Measurements from ENCODE around the gene SAMM50.

The SAMM50 gene

DNA sequence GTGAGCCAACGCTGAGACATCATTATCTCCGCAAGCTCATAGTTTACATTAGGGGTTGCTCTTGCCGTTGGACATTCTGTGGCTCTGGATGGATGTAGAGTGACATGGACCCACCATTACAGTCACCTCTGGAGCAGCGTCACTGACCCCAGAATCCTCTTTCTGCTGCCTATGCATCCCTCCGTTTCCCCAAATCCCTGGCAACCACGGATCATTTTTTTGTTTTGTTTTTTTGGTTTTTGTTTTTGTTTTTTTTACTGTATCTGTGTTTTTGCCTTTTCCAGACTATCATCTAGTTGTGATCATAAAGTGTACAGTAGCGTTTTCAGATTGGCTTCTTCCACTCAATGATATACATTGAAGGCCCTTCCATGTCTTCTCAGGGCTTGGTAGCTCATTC, 72.8 kb downstream of the SAMM50 start:
- no peak for DNase-seq

- DNase-seq: no peak
These were observed 73.8 kb downstream of the SAMM50 start for GRCh38 chr22:44029069-44029468.

DNA sequence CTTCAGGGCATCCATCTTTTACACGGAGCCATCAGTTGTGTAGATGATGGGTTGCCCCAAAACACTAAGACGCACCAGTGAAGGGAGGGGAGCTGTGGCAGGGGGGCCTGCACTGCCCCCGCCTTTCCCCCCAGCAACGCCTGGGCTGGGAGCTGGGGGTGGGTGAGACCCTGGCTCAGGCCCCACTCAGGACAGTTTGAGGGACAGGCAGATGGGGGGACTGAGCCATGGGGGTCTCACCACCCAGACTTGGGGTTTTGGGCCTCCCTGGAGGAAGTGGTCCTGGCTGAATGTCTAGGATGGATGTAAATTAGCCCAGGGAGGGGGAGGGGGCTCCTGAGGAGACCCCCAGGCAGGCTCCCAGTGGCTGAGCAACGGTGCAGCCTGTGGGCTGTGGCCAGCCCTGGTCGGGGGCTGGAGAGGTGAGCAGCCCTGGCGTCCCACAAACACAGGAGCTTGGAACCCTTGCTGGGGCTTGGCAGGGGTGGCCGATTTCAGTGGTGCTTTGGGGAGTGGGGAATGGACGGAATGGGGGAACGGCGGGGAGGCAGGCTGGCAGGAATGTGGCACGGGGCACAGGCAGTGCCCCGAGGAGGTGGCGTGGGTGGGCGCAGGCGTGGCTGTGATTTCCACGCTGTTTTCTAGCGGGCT, 74.9 kb downstream of the SAMM50 start:
- no peak for DNase-seq

DNA sequence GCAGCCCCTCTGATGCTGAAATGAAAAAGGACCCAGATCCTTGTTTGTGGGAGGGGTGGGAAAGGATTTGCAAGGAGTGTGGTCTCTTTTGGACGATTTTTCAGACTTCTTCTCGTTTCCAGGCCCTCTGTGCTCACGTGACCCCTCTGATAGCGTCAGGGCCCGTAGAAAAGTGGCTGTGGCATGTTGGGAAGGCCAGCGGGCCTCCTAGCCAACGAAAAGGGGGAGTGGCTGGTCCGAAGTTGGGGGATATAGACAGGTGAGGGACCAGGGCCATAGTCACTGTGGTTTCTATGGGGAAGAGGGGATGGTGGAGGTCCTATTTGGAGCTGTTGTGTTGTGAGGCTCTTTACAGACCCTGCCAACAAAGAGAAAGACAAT, 75.5 kb downstream of the SAMM50 start:
- DNase-seq: no peak

DNA sequence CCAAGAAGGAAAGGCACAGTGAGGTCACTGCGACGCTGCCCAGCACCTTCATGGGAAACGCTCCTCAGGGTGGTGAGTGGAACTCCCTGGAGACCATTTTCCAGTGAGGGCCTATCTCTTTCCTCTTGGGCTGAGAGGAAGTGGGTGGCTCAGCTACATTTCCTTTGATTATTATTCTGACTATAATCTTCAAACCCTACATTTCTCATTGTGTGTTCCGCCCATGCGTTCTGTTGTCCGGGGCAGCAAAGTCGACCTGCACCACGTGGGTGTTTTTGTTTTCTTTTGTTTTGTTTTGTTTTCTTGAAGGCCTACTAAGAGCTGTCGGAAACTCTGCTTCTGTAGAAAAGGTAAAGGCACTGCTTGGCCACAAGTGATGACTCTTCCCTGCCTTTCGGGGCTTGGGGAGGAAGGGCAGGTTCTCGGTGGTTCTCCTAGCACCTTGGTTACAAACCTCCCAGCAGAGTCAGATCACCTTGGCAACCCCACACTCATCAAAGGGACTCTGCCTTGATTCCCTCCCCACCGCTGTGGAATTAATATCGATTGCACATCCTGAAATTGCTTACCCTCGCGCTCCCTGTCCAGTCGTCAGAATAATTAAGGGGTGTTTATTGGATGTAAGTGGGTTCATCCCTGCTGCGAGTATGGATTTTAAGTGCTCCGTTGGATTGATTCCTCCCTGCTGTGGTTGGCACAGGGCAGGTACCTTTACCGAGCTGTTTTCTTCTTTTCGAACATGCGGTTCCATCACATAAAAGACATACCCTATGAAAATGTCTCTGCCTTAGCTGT, 76.1 kb downstream of the SAMM50 start:
- DNase-seq: no peak

GRCh38 chr22:44032126-44032730, 77.0 kb downstream of the SAMM50 start:
- no peak for DNase-seq

- no peak for DNase-seq
These were observed 78.0 kb downstream of the SAMM50 start for GRCh38 chr22:44033287-44033686.

GRCh38 chr22:44033694-44034093, 78.5 kb downstream of the SAMM50 start:
- DNase-seq: no peak

- peak in 1 of 56 donors; percentile 28 for DNase-seq
These were observed 82.5 kb downstream of the SAMM50 start for GRCh38 chr22:44037519-44038375.

GRCh38 chr22:44039566-44040171, 84.4 kb downstream of the SAMM50 start:
- DNase-seq: no peak

- no peak for DNase-seq
These were observed 87.3 kb downstream of the SAMM50 start for GRCh38 chr22:44042249-44043218.

DNA sequence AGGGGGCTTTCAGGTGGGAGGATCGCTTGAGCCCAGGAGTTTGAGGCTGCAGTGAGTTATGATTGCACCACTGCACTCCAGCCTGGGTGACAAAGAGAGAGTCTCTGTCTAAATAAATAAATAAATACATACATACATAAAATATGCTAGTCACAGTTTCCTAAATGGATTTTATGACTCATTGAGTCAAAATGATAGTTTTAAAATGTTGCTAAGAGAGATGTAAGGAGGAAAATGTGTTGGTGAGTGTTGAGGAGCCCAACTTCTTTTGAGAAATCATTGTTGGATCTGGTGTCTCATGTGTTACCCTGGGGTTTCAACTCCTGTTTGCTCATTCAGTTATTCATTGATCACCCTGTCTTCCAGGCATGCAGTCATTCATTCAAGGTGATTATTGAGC, 89.9 kb downstream of the SAMM50 start:
- DNase-seq: no peak
